ENCODE results near the gene TTYH3.

DNA sequence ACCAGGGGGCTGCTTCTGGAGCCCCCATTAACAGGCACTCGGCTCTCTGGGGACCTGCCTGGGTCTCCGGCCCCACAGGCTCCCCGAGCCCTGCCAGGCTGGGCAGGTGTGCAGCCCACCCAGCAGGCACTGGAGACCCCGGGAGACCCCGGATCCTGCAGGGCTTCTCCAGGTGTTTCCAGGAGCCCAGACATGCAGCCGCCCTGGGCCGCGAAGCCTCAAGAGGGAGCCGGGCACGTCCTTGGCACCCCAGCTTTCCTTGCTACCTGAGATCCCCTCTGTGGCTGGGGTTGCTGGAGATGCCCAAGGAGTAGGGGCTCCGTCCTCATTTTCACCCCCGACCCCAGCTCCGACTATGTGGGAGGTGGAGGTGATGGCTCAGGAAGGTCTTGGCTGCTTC, 48.5 kb downstream of the TTYH3 start:
- TF ChIP-seq, protein P1, sequence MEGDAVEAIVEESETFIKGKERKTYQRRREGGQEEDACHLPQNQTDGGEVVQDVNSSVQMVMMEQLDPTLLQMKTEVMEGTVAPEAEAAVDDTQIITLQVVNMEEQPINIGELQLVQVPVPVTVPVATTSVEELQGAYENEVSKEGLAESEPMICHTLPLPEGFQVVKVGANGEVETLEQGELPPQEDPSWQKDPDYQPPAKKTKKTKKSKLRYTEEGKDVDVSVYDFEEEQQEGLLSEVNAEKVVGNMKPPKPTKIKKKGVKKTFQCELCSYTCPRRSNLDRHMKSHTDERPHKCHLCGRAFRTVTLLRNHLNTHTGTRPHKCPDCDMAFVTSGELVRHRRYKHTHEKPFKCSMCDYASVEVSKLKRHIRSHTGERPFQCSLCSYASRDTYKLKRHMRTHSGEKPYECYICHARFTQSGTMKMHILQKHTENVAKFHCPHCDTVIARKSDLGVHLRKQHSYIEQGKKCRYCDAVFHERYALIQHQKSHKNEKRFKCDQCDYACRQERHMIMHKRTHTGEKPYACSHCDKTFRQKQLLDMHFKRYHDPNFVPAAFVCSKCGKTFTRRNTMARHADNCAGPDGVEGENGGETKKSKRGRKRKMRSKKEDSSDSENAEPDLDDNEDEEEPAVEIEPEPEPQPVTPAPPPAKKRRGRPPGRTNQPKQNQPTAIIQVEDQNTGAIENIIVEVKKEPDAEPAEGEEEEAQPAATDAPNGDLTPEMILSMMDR (conservative IDR thresholded peaks at IDR 0.05; ENCODE audit: low read depth, low read length) = no peak
- no peak for TF ChIP-seq EZH2 (IDR thresholded peaks at IDR 0.05; ENCODE audit: low read length, unreplicated experiment)
